Measurements from ENCODE around the gene GPRASP2.

Gene GPRASP2

GRCh38 chrX:102745857-102746584 lies 33.8 kb downstream of the GPRASP2 start:
- DNase-seq: no peak

- DNase-seq: no peak
Measured at GRCh38 chrX:102765217-102765616, 53.0 kb downstream of the GPRASP2 start.

- DNase-seq: no peak
Measured at GRCh38 chrX:102765809-102766208, 53.6 kb downstream of the GPRASP2 start.

GRCh38 chrX:102767287-102767686 lies 55.0 kb downstream of the GPRASP2 start:
- no peak for DNase-seq
